KBM-7 (cell line): Measurements from ENCODE around the gene MYO15A.

ENCODE experiments used
- DNase-seq: peaks from one replicate; pipeline ENCODE4 v3.0.0-alpha.2; 2015
- in situ Hi-C: fragments of 300-500 bp; cut with MboI; formaldehyde crosslinking; loops from 2 replicates; pipeline ENCODE4 v1.14.3; 2020; ENCODE audit warnings: low sequenced_read_pairs, low pct_unique_long_range_greater_than_20kb, mixed read lengths

The MYO15A gene

GRCh38 chr17:18099516-18099915 lies 9.0 kb upstream of the MYO15A start:
- DNase-seq, result no peak
- in situ Hi-C loops, result no loop called here

GRCh38 chr17:18100616-18101015 lies 7.9 kb upstream of the MYO15A start:
- in situ Hi-C loops, result no loop called here
- no peak for DNase-seq

- no peak for DNase-seq
- in situ Hi-C loops, result no loop called here
Observed at GRCh38 chr17:18101828-18102227, 6.7 kb upstream of the MYO15A start.

- peak; percentile 76 for DNase-seq
- in situ Hi-C loops, result no loop called here
Observed at GRCh38 chr17:18102640-18103039, 5.9 kb upstream of the MYO15A start.

GRCh38 chr17:18105027-18105426 lies 3.5 kb upstream of the MYO15A start:
- in situ Hi-C loops, result no loop called here
- no peak for DNase-seq

GRCh38 chr17:18105595-18105994 lies 3.0 kb upstream of the MYO15A start:
- DNase-seq, result no peak

GRCh38 chr17:18106211-18106610 lies 2.3 kb upstream of the MYO15A start:
- no peak for DNase-seq
- in situ Hi-C loops, result no loop called here

More at GRCh38 chr17:18105595-18105994, 3.0 kb upstream of the MYO15A start:
- in situ Hi-C loops, result no loop called here

- in situ Hi-C loops, result no loop called here
- no peak for DNase-seq
Observed at GRCh38 chr17:18107061-18107790, 1.3 kb upstream of the MYO15A start.

GRCh38 chr17:18107971-18108370 lies 585 bp upstream of the MYO15A start:
- in situ Hi-C loops, result no loop called here

GRCh38 chr17:18109935-18110485 lies 1.5 kb downstream of the MYO15A start:
- in situ Hi-C loops, result no loop called here
- no peak for DNase-seq

More at GRCh38 chr17:18107971-18108370, 585 bp upstream of the MYO15A start:
- DNase-seq, result no peak

- in situ Hi-C loops, result no loop called here
- no peak for DNase-seq
Observed at GRCh38 chr17:18110636-18111145, 2.1 kb downstream of the MYO15A start.

GRCh38 chr17:18111330-18111971 lies 2.9 kb downstream of the MYO15A start:
- no peak for DNase-seq
- in situ Hi-C loops, result no loop called here

- in situ Hi-C loops, result no loop called here
- no peak for DNase-seq
Observed at GRCh38 chr17:18115517-18115916, 7.0 kb downstream of the MYO15A start.

GRCh38 chr17:18116078-18116477 lies 7.5 kb downstream of the MYO15A start:
- in situ Hi-C loops, result no loop called here
- DNase-seq, result no peak

GRCh38 chr17:18117533-18117932 lies 9.0 kb downstream of the MYO15A start:
- DNase-seq, result no peak
- in situ Hi-C loops, result no loop called here

GRCh38 chr17:18117982-18118975 lies 9.7 kb downstream of the MYO15A start:
- in situ Hi-C loops, result no loop called here
- DNase-seq, result no peak

GRCh38 chr17:18119166-18119745 lies 10.7 kb downstream of the MYO15A start:
- in situ Hi-C loops, result no loop called here
- no peak for DNase-seq

GRCh38 chr17:18119938-18120337 lies 11.4 kb downstream of the MYO15A start:
- in situ Hi-C loops, result no loop called here
- no peak for DNase-seq

- DNase-seq, result no peak
- in situ Hi-C loops, result no loop called here
Observed at GRCh38 chr17:18120461-18121017, 12.0 kb downstream of the MYO15A start.
